Epidermal melanocyte (primary cell): ENCODE data around the gene GVQW3.

Experiments used
- DNase-seq: peaks from one replicate; pipeline ENCODE4 v3.0.0; 2011; ENCODE audit warnings: low spot score; ENCODE audit not compliant: insufficient read length

Gene GVQW3

GRCh38 chr11:76445121-76446084 lies 64.3 kb downstream of the GVQW3 start:
- DNase-seq = peak; percentile 78

DNA sequence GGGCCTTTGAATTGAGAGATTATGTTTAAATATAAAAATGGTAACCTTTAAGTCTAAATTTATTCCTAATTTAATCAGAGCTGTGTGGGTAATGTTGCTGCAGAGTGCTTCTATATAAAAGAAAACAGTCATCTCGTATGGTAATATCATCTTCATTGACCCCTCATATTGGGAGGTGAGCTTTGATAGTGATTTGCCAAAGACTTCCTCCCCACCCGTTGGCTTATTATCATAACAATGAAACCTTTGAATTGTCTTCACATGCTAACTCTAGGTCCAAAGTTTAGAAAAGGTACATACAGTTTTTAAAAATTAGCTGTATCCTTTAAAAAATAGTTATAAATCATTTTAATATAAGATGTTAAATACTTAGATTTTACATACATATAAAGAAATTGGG lies 67.4 kb downstream of the GVQW3 start:
- DNase-seq = no peak

DNA sequence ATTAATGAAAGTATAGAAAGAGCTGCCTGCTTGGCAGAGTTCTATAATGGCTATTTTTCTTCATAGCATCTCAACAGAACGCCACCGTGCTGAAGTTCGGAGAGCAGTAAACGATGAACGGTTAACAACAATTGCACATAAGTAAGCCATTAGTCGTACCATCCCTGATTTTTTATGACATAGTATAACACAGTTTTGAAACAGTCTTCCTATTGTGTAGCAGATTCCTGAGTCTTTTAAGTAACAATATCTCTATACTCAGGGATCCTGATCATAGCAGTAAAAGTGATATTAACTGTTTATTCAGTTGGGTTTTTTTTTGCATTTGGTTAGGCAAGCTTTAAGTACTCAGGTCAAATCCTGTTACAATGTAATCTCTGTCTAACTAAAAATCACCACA lies 72.1 kb downstream of the GVQW3 start:
- DNase-seq = no peak

- DNase-seq = no peak
Measured at GRCh38 chr11:76455331-76455730, 74.2 kb downstream of the GVQW3 start.

- no peak for DNase-seq
Measured at GRCh38 chr11:76455931-76456330, 74.8 kb downstream of the GVQW3 start.

DNA sequence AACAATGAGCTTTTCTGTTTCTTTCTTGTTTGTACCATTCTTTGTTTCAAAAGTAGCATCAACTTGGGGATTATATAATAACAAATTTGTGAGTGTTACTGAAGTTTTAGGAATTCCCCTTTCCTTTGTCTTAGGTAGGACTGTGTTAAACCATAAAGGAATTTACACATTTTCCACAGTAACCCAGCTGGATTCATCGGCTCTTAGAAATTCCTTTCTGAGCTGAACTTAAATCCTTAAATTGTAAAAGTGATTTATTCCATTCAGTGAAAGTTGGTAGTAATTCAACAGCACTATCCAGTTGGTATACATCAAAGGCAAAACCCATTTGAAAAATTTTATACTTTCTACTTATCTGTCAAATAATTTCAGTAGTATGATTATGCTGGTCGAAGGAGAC lies 75.4 kb downstream of the GVQW3 start:
- DNase-seq = no peak
